DMS153 (cell line): Measurements from ENCODE around the gene MANSC4.

Source experiments
- DNase-seq: peaks from one replicate; lab custom pipeline; 2025; lab: John Stamatoyannopoulos, UW

The MANSC4 gene

GRCh38 chr12:27779920-27780611 lies at the start of gene MANSC4, which contains the start of gene KLHL42:
Gene MANSC4 (minus strand): TSS chr12:27780236. CDS start chr12:27771276, 8,960 bp downstream.
Gene KLHL42 (plus strand): TSS chr12:27780233. CDS start chr12:27780331, 98 bp downstream.
- DNase-seq: peak; percentile 57

- no peak for DNase-seq
These were observed 48.2 kb upstream of the MANSC4 start for GRCh38 chr12:27828196-27828595.

GRCh38 chr12:27826076-27826475 lies 46.0 kb upstream of the MANSC4 start:
- no peak for DNase-seq

- no peak for DNase-seq
These were observed 44.2 kb upstream of the MANSC4 start for GRCh38 chr12:27824126-27824842.

GRCh38 chr12:27823038-27823437 lies 43.0 kb upstream of the MANSC4 start:
- DNase-seq: no peak

- DNase-seq: no peak
These were observed 42.2 kb upstream of the MANSC4 start for GRCh38 chr12:27822076-27822712.

- no peak for DNase-seq
These were observed 41.4 kb upstream of the MANSC4 start for GRCh38 chr12:27821259-27821973.

GRCh38 chr12:27820564-27820963 lies 40.5 kb upstream of the MANSC4 start:
- DNase-seq: no peak

GRCh38 chr12:27818401-27818918 lies 38.4 kb upstream of the MANSC4 start:
- DNase-seq: peak; percentile 26

GRCh38 chr12:27817766-27818165 lies 37.7 kb upstream of the MANSC4 start:
- no peak for DNase-seq

GRCh38 chr12:27814851-27815591 lies 35.0 kb upstream of the MANSC4 start:
- no peak for DNase-seq

GRCh38 chr12:27814411-27814810 lies 34.4 kb upstream of the MANSC4 start:
- DNase-seq: no peak

- DNase-seq: no peak
These were observed 32.5 kb upstream of the MANSC4 start for GRCh38 chr12:27812502-27812901.

- no peak for DNase-seq
These were observed 30.7 kb upstream of the MANSC4 start for GRCh38 chr12:27810756-27811155.

- DNase-seq: no peak
These were observed 28.8 kb upstream of the MANSC4 start for GRCh38 chr12:27808841-27809240.

GRCh38 chr12:27807063-27807703 lies 27.1 kb upstream of the MANSC4 start:
- no peak for DNase-seq

GRCh38 chr12:27806259-27806658 lies 26.2 kb upstream of the MANSC4 start:
- no peak for DNase-seq

GRCh38 chr12:27805238-27805637 lies 25.2 kb upstream of the MANSC4 start:
- no peak for DNase-seq

GRCh38 chr12:27802936-27803335 lies 22.9 kb upstream of the MANSC4 start:
- DNase-seq: no peak

- DNase-seq: no peak
These were observed 22.5 kb upstream of the MANSC4 start for GRCh38 chr12:27802511-27802910.

GRCh38 chr12:27801630-27802029 lies 21.6 kb upstream of the MANSC4 start:
- DNase-seq: no peak
